ENCODE data around the gene OR1J4. TPM values are rescaled to one million over a fixed set of nuclear protein-coding genes. Genes with fewer than 3 reads are reported as not detected.
"Not testable (repeated sequence)": the region's sequence is repeated elsewhere in the genome, so short reads cannot be mapped to it uniquely, and the experiment has no call there.

The OR1J4 gene
- total RNA-seq, 1 experiment from 2014 or later = not detected

GRCh38 chr9:122527193-122527592 lies 8.3 kb downstream of the OR1J4 start, which contains the start of gene OR1N1:
OR1N1 (minus strand) TSS chr9:122527293; CDS start chr9:122527293, 0 bp downstream.
- Mint-ChIP-seq H3K27me3 (ENCODE audit: insufficient read depth, unreplicated experiment) (peaks cover 2% of the 10 kb centered on the region), H3K9me3 (ENCODE audit: unreplicated experiment) (no peaks in the 10 kb centered on the region), H3K4me3 (ENCODE audit: unreplicated experiment) (no peak within 1 kb of the TSS), H3K36me3 (ENCODE audit: insufficient read depth, unreplicated experiment) (no peaks in the 10 kb centered on the region), H3K4me1 (ENCODE audit: low read depth, unreplicated experiment) (peaks cover 6% of the 10 kb centered on the region), H3K27ac (ENCODE audit: unreplicated experiment) (no peak within 1 kb of the TSS)
- no TSS peak for BruUV-seq (replicated peaks)
- POLR2A ChIA-PET = no interaction called here
- Histone ChIP-seq H3K4me3 (ENCODE audit: low read depth, low read length) (no peak within 1 kb of the TSS), H3K36me3 (ENCODE audit: control insufficient read depth, insufficient read depth, low read length) (no peaks in the 10 kb centered on the region), H3K9me3 (no peaks in the 10 kb centered on the region), H3K27me3 (replicated peaks; ENCODE audit: control insufficient read depth, insufficient read depth, low read length) (peaks cover 2% of the 10 kb centered on the region; the same call in 1 of the 2 replicates), H3K4me1 (no peaks in the 10 kb centered on the region)
- intact Hi-C loops (cut with micrococcal nuclease; ENCODE audit: unreplicated experiment) = no loop called here
- DNase-seq = no peak
- no peak for TF ChIP-seq CTCF (IDR thresholded peaks at IDR 0.05; ENCODE audit: insufficient read depth in 1 of 2, low read depth in 1 of 2, low read length in 1 of 2, severe bottlenecking in 1 of 2, unreplicated experiment in 1 of 2)
- CTCF ChIA-PET = no interaction called here

GRCh38 chr9:122531157-122531556 lies 12.2 kb downstream of the OR1J4 start:
- H3K27me3 Mint-ChIP-seq (ENCODE audit: insufficient read depth, unreplicated experiment); H3K4me1 Mint-ChIP-seq (ENCODE audit: low read depth, unreplicated experiment); POLR2A ChIA-PET; H3K36me3 ChIP-seq (ENCODE audit: control insufficient read depth, insufficient read depth, low read length); H3K9me3 ChIP-seq; H3K4me3 ChIP-seq (ENCODE audit: low read depth, low read length); H3K27ac Mint-ChIP-seq (ENCODE audit: unreplicated experiment); BruUV-seq (replicated peaks); H3K4me1 ChIP-seq; H3K9me3 Mint-ChIP-seq (ENCODE audit: unreplicated experiment); DNase-seq; CTCF ChIA-PET; H3K27me3 ChIP-seq (replicated peaks; ENCODE audit: control insufficient read depth, insufficient read depth, low read length); H3K4me3 Mint-ChIP-seq (ENCODE audit: unreplicated experiment); H3K36me3 Mint-ChIP-seq (ENCODE audit: insufficient read depth, unreplicated experiment); intact Hi-C loops (cut with micrococcal nuclease; ENCODE audit: unreplicated experiment): not testable (repeated sequence)

- Histone ChIP-seq H3K9me3 (peaks cover 3% of the 10 kb centered on the region; the same call in 1 of the 2 replicates), H3K4me1 (no peaks in the 10 kb centered on the region), H3K36me3 (ENCODE audit: control insufficient read depth, insufficient read depth, low read length) (no peaks in the 10 kb centered on the region), H3K27me3 (replicated peaks; ENCODE audit: control insufficient read depth, insufficient read depth, low read length) (no peaks in the 10 kb centered on the region), H3K4me3 (ENCODE audit: low read depth, low read length) (no peak overlapping the region)
- Mint-ChIP-seq H3K4me3 (ENCODE audit: unreplicated experiment) (no peak overlapping the region), H3K9me3 (ENCODE audit: unreplicated experiment) (peaks cover 10% of the 10 kb centered on the region), H3K4me1 (ENCODE audit: low read depth, unreplicated experiment) (peaks cover 3% of the 10 kb centered on the region), H3K27me3 (ENCODE audit: insufficient read depth, unreplicated experiment) (peaks cover 4% of the 10 kb centered on the region), H3K27ac (ENCODE audit: unreplicated experiment) (no peak overlapping the region), H3K36me3 (ENCODE audit: insufficient read depth, unreplicated experiment) (peaks cover 5% of the 10 kb centered on the region)
- POLR2A ChIA-PET = no interaction called here
- no TSS peak for BruUV-seq (replicated peaks)
- no peak for DNase-seq
- CTCF ChIA-PET = no interaction called here
- intact Hi-C loops (cut with micrococcal nuclease; ENCODE audit: unreplicated experiment) = no loop called here
- no peak for TF ChIP-seq CTCF (IDR thresholded peaks at IDR 0.05; ENCODE audit: insufficient read depth in 1 of 2, low read depth in 1 of 2, low read length in 1 of 2, severe bottlenecking in 1 of 2, unreplicated experiment in 1 of 2)
These were observed 17.2 kb downstream of the OR1J4 start for GRCh38 chr9:122536134-122536533.

- DNase-seq; H3K36me3 Mint-ChIP-seq (ENCODE audit: insufficient read depth, unreplicated experiment); H3K27me3 ChIP-seq (replicated peaks; ENCODE audit: control insufficient read depth, insufficient read depth, low read length); H3K27ac Mint-ChIP-seq (ENCODE audit: unreplicated experiment); intact Hi-C loops (cut with micrococcal nuclease; ENCODE audit: unreplicated experiment); POLR2A ChIA-PET; H3K9me3 ChIP-seq; CTCF ChIA-PET; H3K36me3 ChIP-seq (ENCODE audit: control insufficient read depth, insufficient read depth, low read length); H3K4me3 Mint-ChIP-seq (ENCODE audit: unreplicated experiment); H3K4me3 ChIP-seq (ENCODE audit: low read depth, low read length); H3K4me1 Mint-ChIP-seq (ENCODE audit: low read depth, unreplicated experiment); H3K4me1 ChIP-seq; H3K27me3 Mint-ChIP-seq (ENCODE audit: insufficient read depth, unreplicated experiment); BruUV-seq (replicated peaks): not testable (repeated sequence)
- H3K9me3 Mint-ChIP-seq (ENCODE audit: unreplicated experiment) = peaks cover 10% of the 10 kb centered on the region
These were observed 18.1 kb downstream of the OR1J4 start for GRCh38 chr9:122537066-122537465.

Data from Caco-2 (cell line).